GOT3 (cell line): ENCODE data around the gene SLC35E1.
"Not testable (repeated sequence)": the region's sequence is repeated elsewhere in the genome, so short reads cannot be mapped to it uniquely, and the experiment has no call there.

Source experiments
- DNase-seq: peaks from one replicate; lab custom pipeline; 2025; ENCODE audit warnings: mixed read lengths; lab: John Stamatoyannopoulos, UW

Gene SLC35E1

GRCh38 chr19:16544473-16545231 is 27.6 kb downstream of the SLC35E1 start:
- DNase-seq: no peak

- DNase-seq: not testable (repeated sequence)
These were observed 28.5 kb downstream of the SLC35E1 start for GRCh38 chr19:16543734-16544133.

- no peak for DNase-seq
These were observed 29.2 kb downstream of the SLC35E1 start for GRCh38 chr19:16542910-16543472.

GRCh38 chr19:16542045-16542909 is 29.9 kb downstream of the SLC35E1 start, which contains the start of gene CHERP:
Gene CHERP, minus strand, starts transcription at chr19:16542437. Its CDS starts 59 bp downstream, at chr19:16542378.
- peak; percentile 58 for DNase-seq

GRCh38 chr19:16541526-16542044 is 30.6 kb downstream of the SLC35E1 start:
- no peak for DNase-seq

- DNase-seq: no peak
These were observed 31.3 kb downstream of the SLC35E1 start for GRCh38 chr19:16540948-16541347.

GRCh38 chr19:16537111-16537510 is 35.1 kb downstream of the SLC35E1 start:
- no peak for DNase-seq

GRCh38 chr19:16536130-16536529 is 36.1 kb downstream of the SLC35E1 start:
- DNase-seq: no peak

GRCh38 chr19:16535381-16535780 is 36.8 kb downstream of the SLC35E1 start:
- no peak for DNase-seq

- DNase-seq: no peak
These were observed 39.6 kb downstream of the SLC35E1 start for GRCh38 chr19:16532440-16533234.

GRCh38 chr19:16531380-16531669 is 40.9 kb downstream of the SLC35E1 start:
- no peak for DNase-seq

- DNase-seq: no peak
These were observed 41.5 kb downstream of the SLC35E1 start for GRCh38 chr19:16530540-16531379.

GRCh38 chr19:16529466-16530144 is 42.6 kb downstream of the SLC35E1 start:
- DNase-seq: no peak

GRCh38 chr19:16527971-16528521 is 44.2 kb downstream of the SLC35E1 start:
- no peak for DNase-seq

- DNase-seq: no peak
These were observed 44.8 kb downstream of the SLC35E1 start for GRCh38 chr19:16527334-16527935.

GRCh38 chr19:16525751-16526481 is 46.3 kb downstream of the SLC35E1 start:
- no peak for DNase-seq

GRCh38 chr19:16524991-16525734 is 47.1 kb downstream of the SLC35E1 start:
- no peak for DNase-seq
